ENCODE measurements around the gene CCDC122.
"Not testable (repeated sequence)": the region's sequence is repeated elsewhere in the genome, so short reads cannot be mapped to it uniquely, and the experiment has no call there.

Gene CCDC122

DNA sequence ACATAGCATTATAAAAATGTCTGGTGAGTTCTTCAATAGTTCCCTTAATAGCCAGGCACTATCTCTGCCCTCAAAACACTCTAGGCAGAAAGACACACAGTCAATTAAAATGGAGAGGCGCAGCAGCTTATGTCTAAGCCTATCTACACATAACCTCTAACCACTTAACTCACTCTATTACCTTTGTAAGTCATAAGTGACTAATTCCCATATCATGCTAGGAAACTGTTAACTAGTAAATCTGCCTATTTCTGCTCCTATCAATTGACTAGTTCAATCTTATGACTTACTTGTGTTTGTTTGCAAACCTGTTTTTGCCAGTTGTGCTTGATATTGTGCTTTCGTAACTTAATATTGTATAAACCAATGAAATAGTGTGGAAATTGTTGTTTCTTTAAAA lies 3.2 kb downstream of the CCDC122 start:
- no peak for DNase-seq

- DNase-seq = peak; percentile 4
Measured at GRCh38 chr13:43874504-43875092, 4.9 kb downstream of the CCDC122 start.

- DNase-seq = no peak
Measured at GRCh38 chr13:43872181-43872580, 7.4 kb downstream of the CCDC122 start.

- DNase-seq = no peak
Measured at GRCh38 chr13:43865892-43866291, 13.6 kb downstream of the CCDC122 start.

DNA sequence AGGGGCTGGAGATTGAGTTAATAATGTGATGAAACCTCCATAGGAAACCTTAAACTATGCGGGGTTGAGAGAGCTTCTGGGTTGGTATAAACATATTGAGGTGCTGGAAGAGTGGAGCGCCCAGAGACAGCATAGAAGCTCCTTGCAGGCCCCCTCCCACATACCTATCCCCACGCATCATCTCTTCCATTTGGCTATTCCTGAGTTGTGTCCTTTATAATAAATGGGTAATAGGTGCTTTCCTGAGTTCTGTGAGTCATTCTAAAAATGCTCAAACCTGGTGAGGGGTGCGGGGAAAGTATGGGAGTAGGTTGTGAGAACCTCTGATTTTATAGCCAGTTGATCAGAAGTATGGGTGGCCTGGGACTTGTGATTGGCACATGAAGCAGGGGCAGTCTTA lies 14.6 kb downstream of the CCDC122 start:
- no peak for DNase-seq

DNA sequence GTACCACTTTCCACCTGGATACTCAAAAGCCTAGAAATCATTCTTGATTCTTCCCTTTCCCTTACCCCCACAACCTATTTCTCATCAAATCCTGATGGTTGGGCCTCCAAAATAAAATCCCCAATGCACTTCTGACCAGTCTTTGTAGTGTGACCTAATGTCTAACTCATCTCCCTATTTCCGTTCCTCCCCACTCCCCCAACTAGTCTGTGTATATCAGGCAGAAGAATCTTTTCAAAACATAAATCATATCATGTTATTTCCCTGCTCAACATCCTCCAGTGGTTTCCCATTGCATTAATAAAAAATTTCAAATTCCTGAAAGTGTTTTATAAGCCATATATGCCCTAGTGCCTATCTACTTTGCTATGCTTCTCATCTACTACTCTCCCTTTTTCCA lies 17.7 kb downstream of the CCDC122 start:
- DNase-seq = no peak

DNA sequence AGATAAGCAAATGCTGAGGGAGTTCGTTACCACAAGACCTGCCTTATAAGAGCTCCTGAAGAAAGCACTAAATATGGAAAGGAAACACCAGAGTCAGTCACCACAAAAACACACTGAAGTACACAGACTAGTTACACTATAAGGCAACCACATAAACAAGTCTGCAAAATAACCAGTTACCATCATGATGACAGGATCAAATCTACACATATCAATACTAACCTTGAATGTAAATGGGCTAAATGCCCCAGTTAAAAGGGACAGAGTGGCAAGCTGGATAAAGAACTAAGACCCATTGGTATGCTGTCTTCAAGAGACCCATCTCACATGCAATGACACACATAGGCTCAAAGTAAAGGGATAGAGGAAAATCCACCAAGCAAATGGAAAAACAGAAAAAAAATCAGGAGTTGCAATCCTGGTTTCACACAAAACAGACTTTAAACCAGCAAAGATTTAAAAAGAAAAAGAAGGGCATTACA lies 26.6 kb downstream of the CCDC122 start:
- DNase-seq = no peak

DNA sequence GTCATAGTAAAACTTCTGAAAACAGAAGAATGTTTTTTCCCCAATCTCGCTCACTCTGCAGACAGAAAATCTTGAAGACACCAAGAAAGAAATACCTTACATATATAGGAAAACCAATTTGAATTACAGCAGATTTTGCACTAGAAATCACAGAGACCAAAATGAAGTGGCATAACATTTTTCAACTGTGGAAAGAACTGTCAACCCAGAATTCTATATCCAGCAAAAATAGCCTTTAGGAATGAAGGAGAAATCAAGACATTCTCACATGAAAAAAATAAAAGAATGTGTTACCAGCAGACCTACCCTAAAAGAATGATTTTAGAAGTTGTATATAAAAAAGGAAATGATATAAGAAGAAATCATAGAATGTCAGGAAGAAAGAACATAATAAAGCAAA lies 28.7 kb downstream of the CCDC122 start:
- no peak for DNase-seq

- DNase-seq = no peak
Measured at GRCh38 chr13:43848001-43848649, 31.4 kb downstream of the CCDC122 start.

DNA sequence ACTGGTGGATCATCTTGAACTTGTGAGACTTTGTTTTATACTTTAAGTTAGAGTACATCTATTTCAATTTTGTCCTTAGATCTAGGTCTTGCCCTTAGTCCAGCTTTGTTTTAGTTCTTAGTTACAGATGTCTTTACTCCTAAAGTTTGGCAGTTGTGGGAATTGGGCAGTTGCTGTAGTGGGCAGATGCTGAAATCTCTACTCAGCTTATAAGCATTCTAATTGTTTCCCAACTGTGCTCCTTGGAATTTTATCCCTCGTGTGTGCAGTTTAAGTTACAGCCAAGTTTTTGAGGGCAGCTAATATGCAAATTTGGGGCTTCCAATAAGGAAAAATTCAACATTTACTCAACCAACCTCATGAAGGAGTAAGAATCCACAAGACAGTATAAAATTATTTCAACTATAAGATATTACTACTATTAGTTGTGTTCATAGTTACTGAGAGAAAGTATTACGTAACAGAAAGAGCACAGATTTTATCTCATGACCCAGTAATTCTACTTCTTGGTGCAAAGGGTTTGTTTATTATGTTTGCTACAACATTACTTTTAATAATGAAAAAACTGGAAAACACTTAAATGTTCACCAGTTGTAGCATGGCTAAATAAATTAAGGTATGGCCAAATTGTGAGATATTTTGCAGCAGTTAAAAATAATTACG lies 32.9 kb downstream of the CCDC122 start:
- no peak for DNase-seq

DNA sequence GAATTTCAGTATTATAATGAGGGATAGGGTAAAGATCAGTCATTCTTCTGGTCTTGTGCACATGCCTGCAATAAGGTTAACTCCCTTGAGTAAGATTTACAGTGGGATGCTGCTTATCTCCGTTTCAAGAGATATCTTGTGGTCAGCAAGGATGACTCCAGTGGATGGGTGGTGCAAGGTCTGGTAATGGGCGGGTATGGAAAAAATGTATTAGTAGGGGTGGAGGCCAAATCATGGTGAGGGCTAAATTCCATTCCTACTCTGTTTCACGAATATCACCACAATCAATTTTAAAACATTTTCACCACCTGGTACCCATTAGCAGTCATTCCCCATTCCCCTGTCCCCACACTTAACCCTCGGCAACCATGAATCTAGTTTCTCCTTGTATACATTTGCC lies 40.6 kb downstream of the CCDC122 start:
- DNase-seq = no peak

GRCh38 chr13:43835701-43836100 lies 43.8 kb downstream of the CCDC122 start:
- no peak for DNase-seq

- DNase-seq = no peak
Measured at GRCh38 chr13:43831088-43831487, 48.5 kb downstream of the CCDC122 start.

DNA sequence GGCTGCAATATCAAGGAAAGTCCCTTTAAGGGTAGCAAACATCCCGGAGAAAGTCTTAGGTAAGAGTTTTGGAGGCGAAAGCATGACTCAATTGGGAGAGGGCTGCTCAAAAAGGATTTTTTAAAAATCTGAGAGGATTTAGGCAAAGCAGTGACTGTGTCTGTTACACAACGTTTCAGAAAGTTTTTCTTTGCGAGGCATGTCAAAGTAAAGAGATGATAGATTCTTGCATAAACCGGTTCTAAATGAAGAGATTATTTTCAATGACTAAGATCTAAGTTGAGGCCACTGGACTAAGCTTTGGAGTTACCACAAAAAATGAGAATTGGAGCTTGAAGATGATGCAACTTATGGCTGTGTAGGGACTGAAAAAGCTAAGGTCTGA lies 49.1 kb downstream of the CCDC122 start:
- DNase-seq = no peak

DNA sequence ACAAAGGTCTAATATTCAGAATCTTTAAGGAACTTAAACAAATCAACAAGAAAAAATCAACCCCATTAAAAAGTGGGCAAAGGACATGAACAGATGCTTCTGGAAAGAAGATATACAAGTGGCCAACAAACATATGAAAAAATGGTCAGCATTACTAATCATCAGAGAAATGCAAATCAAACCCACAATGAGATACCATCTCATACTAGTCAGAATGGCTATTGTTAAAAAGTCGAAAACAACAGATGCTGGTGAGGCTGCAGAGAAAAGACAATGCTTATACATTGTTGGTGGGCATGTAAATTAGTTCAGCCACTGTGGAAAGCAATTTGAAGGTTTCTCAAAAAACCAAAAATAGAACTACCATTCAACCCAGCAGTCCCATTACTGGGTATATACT lies 54.9 kb downstream of the CCDC122 start:
- not testable (repeated sequence) for DNase-seq

DNA sequence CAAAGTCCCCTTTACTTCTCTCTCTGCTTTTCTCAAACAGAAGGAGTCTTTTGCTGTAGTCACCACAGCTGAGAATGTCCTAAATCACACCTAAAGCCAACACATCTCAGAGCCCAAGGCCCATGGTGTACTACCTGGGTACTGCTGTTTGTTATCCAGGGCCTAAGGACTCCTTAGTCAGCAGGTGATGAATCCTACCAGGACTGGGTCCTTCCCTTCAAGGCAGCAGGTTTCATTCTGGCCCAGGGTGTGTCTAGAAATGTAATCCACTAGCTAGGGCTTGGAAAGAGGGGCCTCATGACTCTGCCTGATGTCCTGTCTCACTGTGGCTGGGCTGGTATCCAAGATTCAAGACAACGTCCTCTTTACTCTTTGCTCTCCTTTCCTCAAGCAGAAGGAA lies 56.6 kb downstream of the CCDC122 start:
- DNase-seq = no peak

- no peak for DNase-seq
Measured at GRCh38 chr13:43816401-43816889, 63.1 kb downstream of the CCDC122 start.

DNA sequence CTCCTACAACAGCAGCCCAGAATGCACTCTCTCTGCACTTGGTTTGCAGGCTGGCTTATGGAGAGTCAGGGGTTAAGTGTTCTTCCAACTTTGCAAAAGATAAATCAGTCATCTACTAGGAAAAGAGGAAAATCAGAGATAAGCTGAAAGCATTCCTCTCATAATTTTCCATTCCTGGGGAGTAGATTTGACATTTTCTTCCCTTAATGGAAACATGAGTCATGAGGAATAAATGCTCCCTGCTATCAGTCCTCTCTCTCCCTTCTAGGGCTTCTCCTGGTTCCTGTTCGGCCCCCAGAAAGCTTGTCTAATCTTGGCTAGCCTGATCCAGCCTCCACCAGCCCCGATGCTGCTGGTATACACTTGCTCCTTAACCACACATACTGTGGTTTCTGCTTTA lies 64.3 kb downstream of the CCDC122 start:
- no peak for DNase-seq

DNA sequence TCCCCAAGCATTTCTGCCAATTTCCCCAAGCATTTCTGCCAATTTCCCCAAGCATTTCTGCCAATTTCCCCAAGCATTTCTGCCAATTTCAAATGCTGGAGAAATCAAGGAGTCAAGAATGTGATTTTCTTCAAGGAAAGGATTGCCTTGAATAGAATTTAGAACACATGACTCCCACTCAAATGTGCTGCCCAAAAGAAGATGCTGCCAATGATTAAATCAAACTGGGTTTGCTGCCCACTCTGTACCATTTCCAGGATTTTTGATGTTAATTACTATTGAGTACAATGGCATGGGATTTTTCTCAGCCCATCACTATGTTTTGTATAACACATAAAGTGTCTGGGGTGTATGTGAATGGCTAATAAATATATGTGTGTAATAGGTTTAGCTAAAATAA lies 70.9 kb downstream of the CCDC122 start:
- no peak for DNase-seq

DNA sequence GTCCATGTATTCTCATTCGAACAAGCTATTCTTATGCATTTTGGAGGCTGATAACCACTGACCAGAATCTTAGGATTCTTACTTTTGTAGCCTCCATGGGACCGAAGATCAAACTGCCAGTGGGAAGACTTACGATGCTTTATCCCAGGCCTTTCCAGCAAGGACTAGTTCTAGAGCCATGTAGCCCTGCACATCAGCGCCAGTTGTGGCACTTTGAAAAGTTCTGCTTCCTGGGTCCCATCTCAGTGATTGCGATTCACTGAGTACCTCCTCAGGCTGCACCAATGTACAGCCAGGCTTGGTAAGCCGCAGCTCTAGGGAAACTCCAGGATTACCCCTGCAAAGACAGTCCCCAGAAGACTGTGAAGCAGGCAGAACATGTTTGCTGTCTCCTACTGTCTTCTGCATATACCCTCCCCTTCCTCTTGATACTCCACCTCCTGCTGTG lies 73.8 kb downstream of the CCDC122 start:
- DNase-seq = no peak

GRCh38 chr13:43805071-43805468 lies 74.5 kb downstream of the CCDC122 start:
- no peak for DNase-seq

- peak; percentile 64 for DNase-seq
Measured at GRCh38 chr13:43804461-43805070, 75.0 kb downstream of the CCDC122 start.

- no peak for DNase-seq
Measured at GRCh38 chr13:43802511-43802910, 77.0 kb downstream of the CCDC122 start.

GRCh38 chr13:43800828-43801227 lies 78.7 kb downstream of the CCDC122 start:
- DNase-seq = no peak
